ENCODE data around the gene MMP21.

DNA sequence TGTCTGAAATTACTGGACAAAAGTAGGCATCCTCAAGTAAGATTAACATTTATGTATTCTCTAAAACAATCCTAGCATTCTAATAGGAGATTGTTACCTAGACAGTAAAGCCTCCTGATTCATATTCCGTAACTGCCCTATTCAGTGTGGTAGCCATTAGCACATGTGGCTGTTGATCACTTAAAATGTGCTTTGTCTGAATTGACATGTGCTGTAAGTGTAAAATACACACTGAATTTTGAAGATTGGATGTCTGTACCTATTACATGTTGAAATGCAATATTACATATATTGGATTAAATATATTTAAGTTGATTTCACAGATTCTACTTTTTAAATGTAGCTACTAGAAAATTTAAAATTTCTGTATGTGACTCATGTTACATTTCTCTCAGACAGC, 41.5 kb downstream of the MMP21 start:
- no peak for TF ChIP-seq FOXA1 (IDR thresholded peaks at IDR 0.05)
- no peak for TF ChIP-seq CTBP1 (IDR thresholded peaks at IDR 0.05; ENCODE audit: borderline replicate concordance)
- TF ChIP-seq TARDBP (IDR thresholded peaks at IDR 0.05): no peak
